ENCODE measurements around the gene KRTAP3-3. TPM values are rescaled to one million over a fixed set of nuclear protein-coding genes. Genes with fewer than 3 reads are reported as not detected.
A peak's percentile ranks its signal among the peaks of the same experiment; 100 is the strongest.

KRTAP3-3 gene
- polyA plus RNA-seq, 3 donors from 2014 or later, result not detected

DNA sequence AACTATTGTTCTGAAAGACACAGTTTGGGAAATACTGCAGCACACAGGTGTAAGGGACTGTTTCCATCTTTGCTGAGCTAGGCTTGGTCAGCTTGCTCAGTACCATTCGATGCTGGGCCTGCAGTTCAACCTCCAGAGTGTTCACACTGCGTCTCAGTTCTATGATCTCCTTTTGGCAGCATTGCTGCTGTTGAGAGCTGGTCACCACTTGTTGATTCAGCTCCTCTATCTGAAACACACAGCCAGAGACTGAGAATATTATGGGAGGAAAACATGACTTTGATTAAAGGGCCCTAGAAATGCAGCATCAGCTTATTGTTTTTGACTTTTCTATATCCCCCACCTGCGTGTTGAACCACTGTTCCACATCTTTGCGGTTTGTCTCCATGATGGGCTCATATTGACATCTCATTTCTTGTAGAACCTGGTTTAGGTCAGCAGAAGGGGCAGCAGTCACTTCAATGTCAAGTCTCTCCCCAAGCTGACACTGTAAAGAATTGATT lies 31.9 kb downstream of the KRTAP3-3 start:
- Mint-ChIP-seq H3K36me3 (no peaks in the 10 kb centered on the region), H3K27ac (no peak overlapping the region), H3K4me3 (no peak overlapping the region), H3K9me3 (no peaks in the 10 kb centered on the region), H3K4me1 (no peaks in the 10 kb centered on the region), H3K27me3 (ENCODE audit: low read depth in 3 of 3) (peaks cover 2 to 7% (median 4%) of the 10 kb centered on the region in 3 donors)
- DNase-seq, result no peak

DNA sequence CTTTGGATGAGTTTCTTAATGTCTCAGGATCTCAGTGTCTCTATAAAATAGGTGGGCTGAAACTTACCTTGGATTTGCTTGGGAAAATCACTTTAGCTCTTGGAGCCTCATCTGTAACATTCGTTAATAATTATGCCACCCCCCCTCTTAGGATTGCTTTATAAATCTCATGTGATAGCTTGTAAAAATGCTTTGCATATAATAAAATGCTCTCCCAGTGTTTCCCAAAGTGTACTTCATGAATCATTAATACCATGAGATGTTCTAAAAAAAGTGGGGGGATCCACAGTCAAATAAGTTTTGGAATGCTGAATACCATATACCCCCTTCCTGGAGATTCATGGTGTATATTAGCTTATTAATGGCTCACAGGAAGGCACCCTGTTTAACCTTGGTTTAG lies 32.4 kb downstream of the KRTAP3-3 start:
- H3K9me3 Mint-ChIP-seq, result no peaks in the 10 kb centered on the region
- no peak overlapping the region for H3K4me3 Mint-ChIP-seq
- H3K27ac Mint-ChIP-seq, result no peak overlapping the region
- no peaks in the 10 kb centered on the region for H3K36me3 Mint-ChIP-seq
- no peaks in the 10 kb centered on the region for H3K4me1 Mint-ChIP-seq
- peaks cover 2 to 7% (median 4%) of the 10 kb centered on the region in 3 donors for H3K27me3 Mint-ChIP-seq (ENCODE audit: low read depth in 3 of 3)
- no peak for DNase-seq

DNA sequence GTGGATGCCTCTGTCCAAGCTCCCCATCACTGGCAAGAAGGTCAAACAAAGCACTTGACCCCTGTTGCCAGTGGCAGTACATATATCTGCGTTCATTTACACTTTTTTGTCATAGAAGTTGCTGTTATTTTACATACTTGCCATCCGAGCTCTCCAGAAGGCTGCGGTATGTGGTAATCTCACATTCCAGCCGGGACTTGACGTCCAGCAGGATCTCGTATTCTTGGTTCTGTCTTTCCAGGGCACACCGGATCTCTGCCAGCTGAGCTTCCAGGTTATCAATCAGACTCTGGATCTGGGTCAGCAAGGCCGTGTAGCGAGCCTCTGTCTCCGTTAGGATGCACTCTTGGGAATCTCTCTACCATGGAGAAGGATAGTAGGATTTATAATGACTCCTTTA lies 33.8 kb downstream of the KRTAP3-3 start:
- H3K4me1 Mint-ChIP-seq, result no peaks in the 10 kb centered on the region
- H3K27ac Mint-ChIP-seq, result no peak overlapping the region

DNA sequence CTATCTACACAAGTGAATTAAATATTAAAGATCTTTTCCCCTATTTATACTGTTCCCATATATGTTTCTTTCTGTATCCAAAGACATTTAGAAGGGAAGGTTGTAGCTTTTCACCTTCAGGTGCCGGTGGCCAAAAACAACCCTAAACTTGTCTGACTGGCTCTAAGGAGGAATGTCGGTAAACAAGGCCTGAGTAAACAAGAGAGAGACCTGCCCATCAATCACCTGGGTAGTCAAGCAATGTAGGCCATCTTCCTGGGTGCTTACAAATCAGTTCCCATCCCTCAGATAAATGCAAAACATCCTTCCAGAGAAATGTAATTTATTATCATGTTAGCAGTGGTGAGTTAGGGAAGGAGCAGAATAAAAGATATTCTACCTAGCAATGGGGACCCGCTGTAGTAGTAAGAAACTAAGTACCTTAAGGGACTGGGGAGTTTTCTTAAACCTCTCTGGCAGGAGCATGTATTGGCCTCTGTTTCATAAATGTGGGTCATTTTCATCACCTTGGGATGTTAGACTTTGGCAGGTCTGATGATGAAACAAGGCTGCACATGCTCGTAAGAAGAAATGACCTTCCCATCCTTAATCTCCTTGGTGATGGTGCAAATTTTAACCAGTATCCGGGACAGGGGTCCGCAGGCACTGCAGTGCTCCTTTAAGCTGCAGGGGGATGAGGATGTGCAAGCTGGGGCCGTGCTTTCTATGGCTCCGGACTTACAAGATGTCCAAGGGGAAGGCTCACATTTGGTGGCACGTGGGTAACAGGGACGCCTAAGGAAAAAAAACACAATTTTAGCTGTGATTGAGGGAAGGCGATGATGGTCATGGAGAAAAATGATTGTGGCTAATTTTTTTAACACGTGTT lies 35.6 kb downstream of the KRTAP3-3 start:
- H3K4me1 Mint-ChIP-seq, result no peaks in the 10 kb centered on the region
- no peak overlapping the region for H3K27ac Mint-ChIP-seq
- peaks cover 4 to 6% (median 6%) of the 10 kb centered on the region in 3 donors for H3K27me3 Mint-ChIP-seq (ENCODE audit: low read depth in 3 of 3)

More for the DNA sequence above, 33.8 kb downstream of the KRTAP3-3 start:
- H3K36me3 Mint-ChIP-seq, result no peaks in the 10 kb centered on the region
- H3K4me3 Mint-ChIP-seq, result no peak overlapping the region
- peaks cover 2 to 4% (median 2%) of the 10 kb centered on the region in 3 donors for H3K27me3 Mint-ChIP-seq (ENCODE audit: low read depth in 3 of 3)
- no peak for DNase-seq
- no peaks in the 10 kb centered on the region for H3K9me3 Mint-ChIP-seq

DNA sequence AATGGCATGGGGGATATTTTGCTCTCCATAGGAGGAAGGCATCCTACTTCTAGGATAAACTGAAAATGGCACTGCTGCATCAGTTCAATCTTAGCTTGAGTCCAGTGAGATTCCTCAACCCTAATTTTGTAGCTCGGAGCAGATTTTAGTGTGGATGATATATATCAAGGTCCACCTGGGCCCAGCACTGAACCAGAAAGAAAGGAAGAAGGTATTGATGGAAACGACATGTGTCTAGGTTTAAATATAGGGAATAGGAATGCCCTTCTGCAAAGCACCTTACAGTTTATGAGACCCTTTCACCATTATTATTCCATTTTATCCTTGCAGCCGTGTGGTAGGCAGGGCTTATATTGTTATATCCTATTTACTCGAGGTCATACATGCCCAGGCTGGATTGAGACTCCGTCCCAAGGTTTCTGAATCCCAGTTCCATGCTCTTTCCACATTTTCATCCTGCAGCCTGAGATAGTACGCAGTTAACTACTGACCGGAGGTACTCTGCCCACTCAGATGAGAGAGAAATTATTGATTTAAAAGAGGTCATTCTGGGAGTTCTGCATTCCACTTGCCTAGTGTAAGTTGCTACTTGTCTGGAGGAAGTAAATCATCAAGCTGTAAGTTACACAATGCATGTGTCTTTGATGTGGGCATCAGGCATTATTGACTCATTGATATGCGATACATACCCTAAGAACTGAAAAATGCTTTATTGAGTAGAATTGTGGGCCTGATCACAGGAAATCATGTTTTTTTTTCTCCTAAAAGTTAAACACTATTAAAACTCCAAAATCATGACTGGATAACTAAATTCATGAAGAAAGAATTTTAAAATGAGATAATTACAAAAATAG lies 37.3 kb downstream of the KRTAP3-3 start:
- peaks cover 4 to 15% (median 6%) of the 10 kb centered on the region in 3 donors for H3K27me3 Mint-ChIP-seq (ENCODE audit: low read depth in 3 of 3)
- H3K27ac Mint-ChIP-seq, result no peak overlapping the region
- DNase-seq, result no peak
- H3K4me1 Mint-ChIP-seq, result no peaks in the 10 kb centered on the region
- no peak overlapping the region for H3K4me3 Mint-ChIP-seq
- H3K9me3 Mint-ChIP-seq, result no peaks in the 10 kb centered on the region
- H3K36me3 Mint-ChIP-seq, result no peaks in the 10 kb centered on the region

More for the DNA sequence above, 35.6 kb downstream of the KRTAP3-3 start:
- no peak overlapping the region for H3K4me3 Mint-ChIP-seq
- no peaks in the 10 kb centered on the region for H3K9me3 Mint-ChIP-seq
- no peak for DNase-seq
- no peaks in the 10 kb centered on the region for H3K36me3 Mint-ChIP-seq

DNA sequence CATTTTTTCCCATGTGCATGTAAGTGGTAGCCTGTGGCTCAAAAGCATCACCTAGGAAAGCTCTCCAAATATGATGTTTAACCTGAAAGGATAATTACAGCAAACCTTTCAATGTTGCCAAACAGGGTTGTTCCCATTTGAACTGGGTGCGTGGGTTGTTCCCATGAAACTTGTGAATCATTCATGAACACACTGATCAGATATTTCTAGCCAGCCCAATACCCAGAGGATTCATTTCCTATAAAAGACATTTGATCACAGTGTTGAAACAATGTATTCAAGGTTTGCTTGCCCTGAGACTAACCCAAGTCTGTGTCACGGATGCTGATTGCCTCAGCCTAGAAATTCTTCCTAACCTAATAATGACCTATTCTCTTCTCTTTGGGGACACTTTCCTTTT lies 40.1 kb downstream of the KRTAP3-3 start:
- Mint-ChIP-seq H3K4me1 (no peaks in the 10 kb centered on the region), H3K9me3 (peaks cover 0 to 2% (median 0%) of the 10 kb centered on the region in 6 donors), H3K27ac (no peak overlapping the region), H3K27me3 (ENCODE audit: low read depth in 3 of 3) (peaks cover 9 to 20% (median 13%) of the 10 kb centered on the region in 3 donors), H3K4me3 (no peak overlapping the region), H3K36me3 (no peaks in the 10 kb centered on the region)
- DNase-seq, result no peak

DNA sequence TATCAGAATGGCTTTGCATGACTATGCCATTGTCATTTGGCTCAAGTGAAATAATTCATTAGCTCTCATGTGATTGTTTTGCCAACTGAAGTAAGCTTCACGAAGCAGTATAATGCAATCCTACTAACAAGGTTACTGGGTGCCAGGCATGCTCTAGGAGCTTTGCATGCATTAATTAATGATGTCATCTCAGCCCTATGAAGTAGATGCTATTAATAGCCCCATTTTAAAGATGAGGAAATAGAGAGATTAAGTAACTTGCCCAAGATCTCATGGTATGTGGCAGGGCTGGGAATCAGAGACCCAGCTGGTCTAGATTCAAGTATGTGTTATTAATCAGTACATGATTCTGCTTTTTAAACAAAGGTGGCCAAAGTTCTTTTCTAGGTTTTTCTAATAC lies 41.3 kb downstream of the KRTAP3-3 start:
- Mint-ChIP-seq H3K4me3 (no peak overlapping the region), H3K27me3 (ENCODE audit: low read depth in 3 of 3) (peaks cover 9 to 30% (median 13%) of the 10 kb centered on the region in 3 donors), H3K27ac (no peak overlapping the region), H3K9me3 (peaks cover 0 to 2% (median 0%) of the 10 kb centered on the region in 6 donors), H3K36me3 (no peaks in the 10 kb centered on the region), H3K4me1 (no peaks in the 10 kb centered on the region)
- DNase-seq, result no peak

DNA sequence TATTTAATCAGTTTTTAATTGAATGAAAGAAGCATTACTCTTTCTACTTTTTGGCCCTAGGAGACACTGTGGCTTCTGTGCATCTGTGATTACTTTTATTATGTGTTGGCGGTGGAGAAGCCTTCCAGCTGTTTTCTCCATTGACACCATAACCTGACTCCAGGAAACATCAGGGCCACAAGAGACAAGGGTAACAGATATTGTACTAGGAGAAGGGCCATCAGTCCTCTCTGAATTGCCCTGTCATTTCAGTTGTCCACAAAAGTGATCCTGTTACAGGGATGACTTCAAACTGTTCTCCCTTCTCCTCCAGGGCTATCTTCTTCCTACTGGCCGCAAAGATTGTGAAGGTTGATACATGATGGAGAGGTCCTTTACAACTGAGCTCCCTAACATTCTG lies 41.8 kb downstream of the KRTAP3-3 start:
- Mint-ChIP-seq H3K4me1 (no peaks in the 10 kb centered on the region), H3K36me3 (no peaks in the 10 kb centered on the region), H3K27me3 (ENCODE audit: low read depth in 3 of 3) (peaks cover 9 to 30% (median 15%) of the 10 kb centered on the region in 3 donors), H3K27ac (no peak overlapping the region), H3K4me3 (no peak overlapping the region), H3K9me3 (peaks cover 0 to 2% (median 0%) of the 10 kb centered on the region in 6 donors)
- no peak for DNase-seq

DNA sequence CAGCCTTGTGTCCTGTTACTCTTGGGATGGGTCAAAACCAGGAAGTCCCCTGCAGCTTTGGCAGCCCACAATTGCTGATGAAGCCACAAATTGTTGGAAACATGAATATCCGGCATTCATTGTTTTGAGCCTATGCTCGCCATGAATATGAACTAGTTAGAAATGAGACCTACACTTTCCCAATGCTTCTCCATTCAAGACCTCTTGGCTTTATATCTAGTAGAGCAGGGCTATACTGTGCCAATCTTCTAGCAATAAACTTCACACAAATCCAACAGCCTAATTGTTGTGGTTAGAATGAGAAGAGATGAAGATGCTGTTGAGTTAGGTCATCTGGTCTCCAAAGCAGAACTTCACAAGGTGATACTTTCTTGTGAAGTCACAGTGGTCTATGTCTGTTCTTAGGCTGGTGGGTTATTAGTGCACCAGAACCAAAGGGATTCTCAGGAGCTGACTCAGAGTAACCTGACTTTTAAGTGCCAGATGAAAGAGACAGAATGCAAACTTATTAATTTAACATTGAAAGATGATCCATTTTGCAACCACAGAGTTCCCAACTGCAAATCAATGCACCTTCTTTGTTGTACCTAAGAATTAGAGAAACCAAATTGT lies 42.8 kb downstream of the KRTAP3-3 start:
- H3K9me3 Mint-ChIP-seq, result peaks cover 0 to 2% (median 0%) of the 10 kb centered on the region in 6 donors
- no peak overlapping the region for H3K27ac Mint-ChIP-seq
- no peaks in the 10 kb centered on the region for H3K4me1 Mint-ChIP-seq
- DNase-seq, result no peak
- H3K4me3 Mint-ChIP-seq, result no peak overlapping the region
- no peaks in the 10 kb centered on the region for H3K36me3 Mint-ChIP-seq
- peaks cover 9 to 35% (median 15%) of the 10 kb centered on the region in 3 donors for H3K27me3 Mint-ChIP-seq (ENCODE audit: low read depth in 3 of 3)

DNA sequence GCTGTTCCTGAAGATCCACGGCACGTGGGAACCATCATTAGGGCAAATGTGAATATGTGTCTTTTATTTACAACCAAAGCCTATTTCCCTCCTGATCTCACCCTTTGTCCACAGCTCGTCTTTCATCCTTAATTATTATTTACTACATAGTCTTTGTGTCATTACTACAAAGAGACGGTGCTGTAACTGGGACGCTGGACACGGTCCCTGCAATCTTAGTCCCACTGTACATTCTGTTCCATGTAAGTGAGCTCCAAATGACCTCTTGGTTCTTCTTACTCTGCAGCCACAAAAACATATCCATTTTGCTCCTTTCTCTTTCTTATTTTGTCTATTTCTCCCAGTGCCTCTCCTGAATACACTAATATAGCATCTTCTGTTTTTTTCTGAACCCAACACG lies 43.8 kb downstream of the KRTAP3-3 start:
- no peak for DNase-seq
- H3K27me3 Mint-ChIP-seq (ENCODE audit: low read depth in 3 of 3), result peaks cover 9 to 39% (median 17%) of the 10 kb centered on the region in 3 donors
- H3K36me3 Mint-ChIP-seq, result no peaks in the 10 kb centered on the region
- H3K9me3 Mint-ChIP-seq, result peaks cover 0 to 2% (median 0%) of the 10 kb centered on the region in 6 donors
- H3K27ac Mint-ChIP-seq, result no peak overlapping the region
- H3K4me1 Mint-ChIP-seq, result no peaks in the 10 kb centered on the region
- peak overlapping the region in 1 of 5 donors; percentile 1 for H3K4me3 Mint-ChIP-seq

DNA sequence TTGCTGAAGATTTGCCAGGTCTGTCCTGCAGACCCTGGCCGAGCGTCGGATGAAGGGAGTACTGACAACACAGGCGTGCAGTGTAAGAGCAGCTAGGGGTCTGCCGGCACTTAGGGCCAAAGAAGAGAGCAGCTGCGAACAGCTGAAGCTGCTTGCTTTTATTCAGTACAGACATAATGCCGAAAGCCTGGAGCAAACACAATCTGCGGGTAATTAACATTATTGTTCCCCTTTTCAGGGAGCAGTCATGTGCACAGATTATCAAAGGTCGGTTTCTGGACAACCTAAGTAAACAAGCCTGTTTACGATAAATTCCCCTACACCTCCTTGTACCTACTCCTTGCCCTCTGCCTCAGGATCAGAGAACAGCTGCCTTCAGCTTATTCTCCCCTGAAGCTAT lies 44.5 kb downstream of the KRTAP3-3 start:
- Mint-ChIP-seq H3K36me3 (no peaks in the 10 kb centered on the region), H3K27ac (no peak overlapping the region), H3K9me3 (peaks cover 0 to 2% (median 0%) of the 10 kb centered on the region in 6 donors), H3K4me1 (no peaks in the 10 kb centered on the region), H3K27me3 (ENCODE audit: low read depth in 3 of 3) (peaks cover 12 to 37% (median 15%) of the 10 kb centered on the region in 3 donors), H3K4me3 (no peak overlapping the region)
- DNase-seq, result no peak

DNA sequence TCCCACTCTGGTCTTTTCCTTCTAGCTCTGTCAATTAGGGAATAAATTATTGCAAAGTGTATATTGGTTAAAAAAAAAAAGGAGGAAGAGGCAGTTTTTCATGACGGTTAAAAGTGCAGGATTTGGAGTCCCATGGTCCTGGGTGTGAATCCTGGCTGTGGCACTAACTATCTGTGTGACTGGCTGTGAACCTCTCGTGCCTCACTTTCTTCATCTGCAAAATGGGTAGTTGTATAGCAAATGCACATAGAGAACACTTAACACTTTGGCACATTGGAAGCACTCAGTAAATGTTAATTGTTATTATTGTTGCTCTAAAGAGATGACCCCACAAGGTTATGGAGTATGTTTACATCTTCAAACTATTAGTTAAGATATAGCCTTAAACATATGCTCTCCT lies 46.0 kb downstream of the KRTAP3-3 start:
- no peak overlapping the region for H3K4me3 Mint-ChIP-seq
- H3K27me3 Mint-ChIP-seq (ENCODE audit: low read depth in 3 of 3), result peaks cover 12 to 33% (median 13%) of the 10 kb centered on the region in 3 donors
- H3K4me1 Mint-ChIP-seq, result no peaks in the 10 kb centered on the region
- DNase-seq, result no peak
- H3K36me3 Mint-ChIP-seq, result no peaks in the 10 kb centered on the region
- peaks cover 0 to 2% (median 0%) of the 10 kb centered on the region in 6 donors for H3K9me3 Mint-ChIP-seq
- no peak overlapping the region for H3K27ac Mint-ChIP-seq

DNA sequence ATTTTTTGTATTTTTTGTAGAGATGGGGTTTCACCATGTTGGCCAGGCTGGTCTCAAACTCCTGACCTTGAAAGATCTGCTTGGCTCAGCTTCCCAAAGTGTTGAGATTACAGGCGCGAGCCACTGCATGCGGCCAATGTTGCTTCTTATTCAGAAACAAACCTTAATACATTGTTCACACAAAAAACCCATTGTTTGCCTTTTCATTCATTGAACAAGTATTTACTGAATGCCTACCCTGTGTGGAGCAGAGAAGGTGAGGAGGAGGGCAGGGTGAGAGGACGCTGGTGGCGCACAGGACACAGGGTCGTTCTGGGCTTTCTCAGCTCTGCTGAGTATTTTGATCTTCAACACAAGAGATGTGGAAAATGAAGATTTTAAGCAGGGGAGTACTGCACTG lies 48.5 kb downstream of the KRTAP3-3 start:
- H3K36me3 Mint-ChIP-seq, result no peaks in the 10 kb centered on the region
- peaks cover 9 to 34% (median 11%) of the 10 kb centered on the region in 3 donors for H3K27me3 Mint-ChIP-seq (ENCODE audit: low read depth in 3 of 3)
- H3K4me3 Mint-ChIP-seq, result no peak overlapping the region
- no peak for DNase-seq
- no peaks in the 10 kb centered on the region for H3K4me1 Mint-ChIP-seq
- H3K27ac Mint-ChIP-seq, result no peak overlapping the region
- H3K9me3 Mint-ChIP-seq, result peaks cover 0 to 2% (median 0%) of the 10 kb centered on the region in 6 donors
